Measurements from ENCODE around the gene WIPF1. TPM values are rescaled to one million over a fixed set of nuclear protein-coding genes. Genes with fewer than 3 reads are reported as not detected.

Gene WIPF1
- total and polyA plus RNA-seq, 7 donors, result 9.0 to 51.0 (median 37.8) TPM

DNA sequence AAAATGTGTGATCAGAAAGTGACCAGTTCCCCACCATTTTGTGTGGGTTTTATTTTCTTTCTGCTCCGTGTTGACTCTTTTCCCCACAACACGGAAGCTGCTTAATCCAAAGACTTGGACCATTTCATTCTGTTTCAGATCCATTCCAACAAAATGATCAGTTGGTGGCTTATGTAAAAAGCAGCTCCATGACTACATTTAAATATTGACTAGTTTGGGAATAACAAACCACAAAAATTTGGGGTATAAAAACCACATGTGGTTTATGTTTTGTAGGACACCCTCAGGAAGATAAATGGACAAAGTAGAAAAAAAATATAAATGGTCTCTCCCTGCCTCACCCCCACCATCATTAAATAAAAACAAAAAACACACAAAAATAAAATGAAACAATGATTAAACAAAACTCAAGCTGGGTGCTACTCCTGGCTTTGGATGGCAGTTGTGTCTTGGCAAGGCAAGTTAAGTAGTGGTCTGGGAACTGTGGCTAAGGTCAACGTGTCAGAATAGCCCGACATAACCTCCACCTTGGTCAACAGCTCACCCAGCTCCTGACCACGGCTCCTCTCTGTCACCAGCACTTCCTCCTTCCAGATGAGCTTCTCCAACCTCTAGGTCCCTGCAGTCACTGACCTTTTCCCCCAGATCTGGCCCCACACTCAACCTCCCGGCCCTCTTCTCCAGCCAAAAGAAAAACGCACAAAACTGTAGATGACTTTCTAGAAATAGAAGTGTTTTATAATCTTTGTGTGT, 12.8 kb upstream of the WIPF1 start:
- no peak for DNase-seq
- TF ChIP-seq EP300 (IDR thresholded peaks at IDR 0.05), result no peak
- TF ChIP-seq POLR2AphosphoS5 (IDR thresholded peaks at IDR 0.05), result no peak
- TF ChIP-seq, protein P1, sequence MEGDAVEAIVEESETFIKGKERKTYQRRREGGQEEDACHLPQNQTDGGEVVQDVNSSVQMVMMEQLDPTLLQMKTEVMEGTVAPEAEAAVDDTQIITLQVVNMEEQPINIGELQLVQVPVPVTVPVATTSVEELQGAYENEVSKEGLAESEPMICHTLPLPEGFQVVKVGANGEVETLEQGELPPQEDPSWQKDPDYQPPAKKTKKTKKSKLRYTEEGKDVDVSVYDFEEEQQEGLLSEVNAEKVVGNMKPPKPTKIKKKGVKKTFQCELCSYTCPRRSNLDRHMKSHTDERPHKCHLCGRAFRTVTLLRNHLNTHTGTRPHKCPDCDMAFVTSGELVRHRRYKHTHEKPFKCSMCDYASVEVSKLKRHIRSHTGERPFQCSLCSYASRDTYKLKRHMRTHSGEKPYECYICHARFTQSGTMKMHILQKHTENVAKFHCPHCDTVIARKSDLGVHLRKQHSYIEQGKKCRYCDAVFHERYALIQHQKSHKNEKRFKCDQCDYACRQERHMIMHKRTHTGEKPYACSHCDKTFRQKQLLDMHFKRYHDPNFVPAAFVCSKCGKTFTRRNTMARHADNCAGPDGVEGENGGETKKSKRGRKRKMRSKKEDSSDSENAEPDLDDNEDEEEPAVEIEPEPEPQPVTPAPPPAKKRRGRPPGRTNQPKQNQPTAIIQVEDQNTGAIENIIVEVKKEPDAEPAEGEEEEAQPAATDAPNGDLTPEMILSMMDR (IDR thresholded peaks at IDR 0.05), result no peak
- no peak for TF ChIP-seq POLR2A (IDR thresholded peaks at IDR 0.05)
- WGBS, 2 donors, result 71% methylated on average over 7 of the region's 7 CpGs
- intact Hi-C loops (cut with DNase I), result no loop called here
- H3K4me1 ChIP-seq, result peaks cover 0 to 70% (median 53%) of the 10 kb centered on the region in 4 donors
- H3K27ac ChIP-seq, result no peak overlapping the region
- no peaks in the 10 kb centered on the region for H3K9me3 ChIP-seq
- H3K27me3 ChIP-seq, result no peaks in the 10 kb centered on the region
- no peaks in the 10 kb centered on the region for H3K36me3 ChIP-seq
- H3K4me3 ChIP-seq, result no peak overlapping the region

DNA sequence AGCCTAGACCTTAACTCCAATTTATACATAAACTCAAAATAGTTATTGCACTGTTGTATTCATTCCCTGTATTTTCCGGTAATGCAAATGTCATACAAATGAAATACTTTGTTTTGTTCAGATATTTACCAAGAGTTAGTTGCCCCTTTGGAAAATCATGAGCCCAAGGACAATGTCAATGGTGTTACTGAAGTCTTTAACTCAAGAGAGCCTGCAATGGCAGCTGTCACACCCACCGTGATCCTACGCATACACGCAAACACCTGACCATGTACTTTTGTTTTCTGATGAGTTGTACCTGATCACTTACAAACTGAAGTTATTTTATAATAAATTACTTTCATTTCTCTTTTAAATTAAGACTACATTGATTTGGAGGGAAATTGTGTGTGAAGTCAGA, 11.7 kb upstream of the WIPF1 start:
- DNase-seq, result no peak
- Histone ChIP-seq H3K27me3 (no peaks in the 10 kb centered on the region), H3K36me3 (no peaks in the 10 kb centered on the region), H3K9me3 (no peaks in the 10 kb centered on the region), H3K27ac (no peak overlapping the region), H3K4me3 (no peak overlapping the region), H3K4me1 (peaks cover 0 to 60% (median 47%) of the 10 kb centered on the region in 4 donors)
- TF ChIP-seq EP300 (IDR thresholded peaks at IDR 0.05) (no peak), POLR2AphosphoS5 (IDR thresholded peaks at IDR 0.05) (no peak)
- 95 to 96% methylated on average over 4 of the region's 4 CpGs for whole genome bisulfite sequencing, 2 donors
- intact Hi-C loops (cut with DNase I), result loop anchor here (5.0 kb wide), 2 partner anchors 73 to 122 kb away; partner anchors contain the start of gene GPR155

DNA sequence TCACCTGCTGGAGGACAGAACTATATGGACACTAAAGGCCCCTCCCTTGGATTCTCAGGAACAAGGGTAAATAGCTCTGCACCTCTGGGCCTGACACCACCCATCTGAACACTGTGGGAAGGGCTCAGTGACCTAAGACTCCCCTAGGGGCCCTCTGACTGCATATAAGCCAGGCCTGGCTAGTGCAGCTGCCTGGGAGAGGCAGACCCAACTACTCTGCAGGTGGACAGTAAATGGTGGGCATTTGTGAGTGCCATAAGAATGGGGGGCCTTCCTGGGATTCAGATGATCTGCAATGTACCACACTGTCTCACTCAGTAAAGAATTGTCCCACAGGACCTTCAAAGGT, 11.2 kb upstream of the WIPF1 start:
- Histone ChIP-seq H3K4me1 (peaks cover 0 to 59% (median 44%) of the 10 kb centered on the region in 4 donors), H3K9me3 (no peaks in the 10 kb centered on the region), H3K27ac (no peak overlapping the region), H3K27me3 (no peaks in the 10 kb centered on the region), H3K36me3 (no peaks in the 10 kb centered on the region), H3K4me3 (no peak overlapping the region)
- intact Hi-C loops (cut with DNase I), result loop anchor here (5.0 kb wide), 2 partner anchors 73 to 122 kb away; partner anchors contain the start of gene GPR155
- DNase-seq, result no peak
- no peak for TF ChIP-seq EP300 (IDR thresholded peaks at IDR 0.05)
- no peak for TF ChIP-seq POLR2A (IDR thresholded peaks at IDR 0.05)
- TF ChIP-seq, protein P1 (IDR thresholded peaks at IDR 0.05), result no peak
- TF ChIP-seq POLR2AphosphoS5 (IDR thresholded peaks at IDR 0.05), result no peak

DNA sequence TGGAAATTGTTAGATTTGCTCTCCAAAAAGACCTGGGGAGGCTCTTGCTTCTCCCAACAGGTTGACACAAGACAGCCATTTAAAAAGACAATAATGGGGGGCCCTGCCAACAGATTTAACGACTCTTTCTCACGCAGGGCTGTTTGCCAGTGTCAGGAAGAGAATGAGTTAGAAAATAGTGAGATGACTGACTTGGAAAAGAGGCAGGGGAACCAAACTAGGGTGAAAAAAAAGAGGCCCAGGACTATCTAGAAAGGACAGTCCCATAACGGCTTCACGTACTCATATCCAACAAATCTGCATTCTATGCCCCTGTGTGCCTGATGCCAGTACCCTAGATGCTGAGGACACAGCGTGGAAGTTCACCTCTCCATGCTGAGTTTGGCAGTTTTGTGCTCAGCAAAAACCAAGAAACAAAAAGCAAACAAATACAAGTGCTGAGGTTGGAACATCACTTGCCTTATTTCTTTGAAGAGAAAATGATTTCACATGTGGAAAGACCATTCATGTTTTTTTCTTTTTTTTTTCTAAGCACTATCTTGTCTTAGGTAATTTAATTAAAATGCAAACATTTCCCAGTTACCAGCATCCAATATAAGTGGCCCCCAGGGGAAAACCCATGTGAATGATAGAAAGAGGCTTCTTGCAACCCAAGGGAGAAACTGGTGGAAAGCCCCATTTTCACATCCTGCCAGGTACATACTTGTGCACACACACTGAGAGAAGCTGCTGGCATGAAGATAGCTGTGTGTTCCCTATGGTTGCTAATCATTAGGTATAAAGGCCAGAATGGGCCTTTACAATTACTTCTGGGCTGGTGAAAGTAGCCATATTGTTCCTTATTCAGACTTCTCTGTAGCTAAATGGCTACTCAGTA, 10.6 kb upstream of the WIPF1 start:
- Histone ChIP-seq H3K36me3 (no peaks in the 10 kb centered on the region), H3K27me3 (no peaks in the 10 kb centered on the region), H3K27ac (peak overlapping the region in 3 of 4 donors; percentile 35 to 68 (median 56)), H3K9me3 (no peaks in the 10 kb centered on the region), H3K4me3 (no peak overlapping the region), H3K4me1 (peaks cover 0 to 58% (median 41%) of the 10 kb centered on the region in 4 donors)
- intact Hi-C loops (cut with DNase I), result loop anchor here (5.0 kb wide), 2 partner anchors 74 to 121 kb away; partner anchors contain the start of gene GPR155
- TF ChIP-seq POLR2A (IDR thresholded peaks at IDR 0.05), result no peak
- TF ChIP-seq POLR2AphosphoS5 (IDR thresholded peaks at IDR 0.05), result no peak
- TF ChIP-seq, protein P1 (IDR thresholded peaks at IDR 0.05), result no peak
- no peak for TF ChIP-seq EP300 (IDR thresholded peaks at IDR 0.05)
- 70 to 84% methylated on average over 5 of the region's 5 CpGs for WGBS, 2 donors
- no peak for DNase-seq

DNA sequence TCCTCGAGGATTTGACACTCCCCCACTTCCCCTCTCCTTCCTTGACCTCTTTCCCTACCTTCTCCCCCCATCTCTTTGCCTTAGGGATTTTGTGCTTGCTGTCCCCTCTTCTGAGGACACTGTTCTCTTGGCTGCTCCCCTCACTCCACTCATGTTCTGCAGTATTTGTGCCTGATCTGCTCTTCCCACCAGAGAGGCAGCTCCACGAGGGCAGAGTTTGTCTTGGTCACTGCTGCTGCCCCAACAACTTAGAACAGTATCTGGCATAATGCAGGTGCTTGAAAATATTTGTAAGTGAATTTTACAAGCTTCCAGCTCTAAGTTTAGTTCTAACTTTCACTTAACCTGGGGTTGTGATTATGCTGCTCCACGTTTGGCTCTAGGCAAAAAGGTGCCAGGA, 10.0 kb upstream of the WIPF1 start:
- TF ChIP-seq POLR2A (IDR thresholded peaks at IDR 0.05), result no peak
- TF ChIP-seq, protein P1 (IDR thresholded peaks at IDR 0.05), result no peak
- no peak for TF ChIP-seq EP300 (IDR thresholded peaks at IDR 0.05)
- no peak for TF ChIP-seq POLR2AphosphoS5 (IDR thresholded peaks at IDR 0.05)
- no peak overlapping the region for H3K4me3 ChIP-seq
- DNase-seq, result no peak
- WGBS, 2 donors, result 66 to 72% methylated on average over 3 of the region's 3 CpGs
- no peaks in the 10 kb centered on the region for H3K36me3 ChIP-seq
- intact Hi-C loops (cut with DNase I), result loop anchor here (5.0 kb wide), 2 partner anchors 75 to 120 kb away; partner anchors contain the start of gene GPR155
- H3K27me3 ChIP-seq, result no peaks in the 10 kb centered on the region
- H3K27ac ChIP-seq, result peak overlapping the region; percentile 22 to 68 (median 46)
- H3K9me3 ChIP-seq, result no peaks in the 10 kb centered on the region
- H3K4me1 ChIP-seq, result peaks cover 0 to 60% (median 42%) of the 10 kb centered on the region in 4 donors
